ENCODE data around the gene KCNH3. TPM values are rescaled to one million over a fixed set of nuclear protein-coding genes. Genes with fewer than 3 reads are reported as not detected.

The KCNH3 gene
- total and polyA plus RNA-seq, 2 of the 8 experiments (the other 6 are each of a cell fraction or from before 2014, with no cell fraction given): 0.24 to 0.50 TPM

- TF ChIP-seq BCL11A (IDR thresholded peaks at IDR 0.05; ENCODE audit: low read depth in 2 of 2, low read length in 2 of 2): no peak
These were observed 61.1 kb downstream of the KCNH3 start (continued) for GRCh38 chr12:49599961-49600360.

Measured in H1 (cell line).